ENCODE data around the gene CDC14A.

DNA sequence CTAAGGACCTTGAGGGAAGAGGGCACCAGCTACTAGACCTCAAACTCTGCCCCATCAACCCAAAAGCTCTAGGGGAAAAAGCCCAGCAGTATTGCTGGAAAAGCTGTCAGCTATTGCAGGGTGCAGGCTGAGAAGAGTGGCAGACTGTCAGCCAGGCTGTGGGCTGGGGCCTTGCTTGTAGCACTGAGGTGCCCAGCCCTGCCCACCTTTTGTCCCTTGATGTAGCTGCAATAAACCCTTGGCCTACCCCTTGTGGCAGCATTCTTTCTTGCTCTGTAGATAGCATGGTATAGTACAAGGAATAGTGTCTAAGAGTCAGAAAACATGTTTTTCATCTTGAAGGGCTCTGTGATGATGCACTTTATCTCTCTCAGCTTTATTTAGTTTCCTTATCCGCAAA is 39.4 kb downstream of the CDC14A start:
- TF ChIP-seq EZH2 (IDR thresholded peaks at IDR 0.05; ENCODE audit: borderline replicate concordance, low read length) (no peak), CTCF (IDR thresholded peaks at IDR 0.05; ENCODE audit: low read length) (no peak)
